Activated naive CD4-positive, alpha-beta T cell treated with anti-CD3 and anti-CD28 coated beads, Interleukin-2, amount 50 U/mL, for 24 hours (primary cell): ENCODE results near the gene FN3K.

ENCODE experiments used
- H3K27ac Mint-ChIP-seq: one replicate; pipeline ENCODE4 v1.8.0; 2021; ENCODE audit warnings: mild to moderate bottlenecking, mixed read lengths
- H3K27me3 Mint-ChIP-seq: one replicate; pipeline ENCODE4 v1.8.0; 2021; ENCODE audit warnings: mixed read lengths
- H3K36me3 Mint-ChIP-seq: one replicate; pipeline ENCODE4 v1.8.0; 2021; ENCODE audit warnings: mixed read lengths
- H3K4me1 Mint-ChIP-seq: one replicate; pipeline ENCODE4 v1.8.0; 2021; ENCODE audit warnings: mixed read lengths
- H3K4me3 Mint-ChIP-seq: one replicate; pipeline ENCODE4 v1.8.0; 2021; ENCODE audit warnings: mild to moderate bottlenecking, mixed read lengths
- H3K9me3 Mint-ChIP-seq: one replicate; pipeline ENCODE4 v1.8.0; 2021; ENCODE audit warnings: mixed read lengths

The FN3K gene

DNA sequence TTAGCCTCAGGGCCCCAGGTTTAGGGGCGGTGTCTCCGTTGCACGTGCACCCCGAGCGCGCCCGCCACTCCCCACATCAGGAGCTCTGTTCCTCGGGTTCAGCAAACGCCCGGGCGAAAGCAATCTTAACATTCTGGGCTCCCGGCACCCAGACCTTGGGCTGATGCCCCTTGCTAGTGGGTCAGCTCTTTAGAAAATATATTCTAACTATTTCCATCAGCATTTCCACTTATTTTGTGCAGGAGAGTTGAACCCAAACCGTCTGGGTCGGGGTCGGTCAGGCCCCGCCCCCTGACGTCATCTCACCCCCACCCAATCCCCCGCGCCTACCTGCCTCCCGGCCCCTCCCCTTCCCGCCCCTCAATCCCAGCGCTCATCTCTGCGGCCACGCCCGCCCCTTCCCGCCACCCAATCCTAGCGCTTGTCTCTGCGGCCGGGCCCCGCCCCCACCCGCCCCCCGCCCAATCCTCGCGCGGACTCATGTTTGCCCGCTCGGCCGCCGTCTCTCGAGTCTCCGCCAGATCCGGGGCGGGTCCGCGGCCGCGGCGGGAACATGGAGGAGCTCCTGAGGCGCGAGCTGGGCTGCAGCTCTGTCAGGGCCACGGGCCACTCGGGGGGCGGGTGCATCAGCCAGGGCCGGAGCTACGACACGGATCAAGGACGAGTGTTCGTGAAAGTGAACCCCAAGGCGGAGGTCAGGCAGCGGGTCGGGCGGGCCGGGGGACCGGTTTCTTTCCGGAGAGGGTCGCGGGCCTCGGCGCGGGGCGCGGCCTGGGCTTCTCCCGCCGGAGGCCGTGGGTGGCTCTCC lies 19.0 kb upstream of the FN3K start, which contains the start of gene FN3KRP:
FN3KRP (plus strand) TSS at position 504 of the 808 bp plus-strand sequence; CDS start at position 554, 50 bp downstream.
- Mint-ChIP-seq H3K9me3 (no peaks in the 10 kb centered on the region), H3K4me3 (peak within 1 kb of the TSS; percentile 95), H3K4me1 (peaks cover 17% of the 10 kb centered on the region), H3K27me3 (no peaks in the 10 kb centered on the region), H3K36me3 (no peaks in the 10 kb centered on the region), H3K27ac (peak within 1 kb of the TSS; percentile 91)

DNA sequence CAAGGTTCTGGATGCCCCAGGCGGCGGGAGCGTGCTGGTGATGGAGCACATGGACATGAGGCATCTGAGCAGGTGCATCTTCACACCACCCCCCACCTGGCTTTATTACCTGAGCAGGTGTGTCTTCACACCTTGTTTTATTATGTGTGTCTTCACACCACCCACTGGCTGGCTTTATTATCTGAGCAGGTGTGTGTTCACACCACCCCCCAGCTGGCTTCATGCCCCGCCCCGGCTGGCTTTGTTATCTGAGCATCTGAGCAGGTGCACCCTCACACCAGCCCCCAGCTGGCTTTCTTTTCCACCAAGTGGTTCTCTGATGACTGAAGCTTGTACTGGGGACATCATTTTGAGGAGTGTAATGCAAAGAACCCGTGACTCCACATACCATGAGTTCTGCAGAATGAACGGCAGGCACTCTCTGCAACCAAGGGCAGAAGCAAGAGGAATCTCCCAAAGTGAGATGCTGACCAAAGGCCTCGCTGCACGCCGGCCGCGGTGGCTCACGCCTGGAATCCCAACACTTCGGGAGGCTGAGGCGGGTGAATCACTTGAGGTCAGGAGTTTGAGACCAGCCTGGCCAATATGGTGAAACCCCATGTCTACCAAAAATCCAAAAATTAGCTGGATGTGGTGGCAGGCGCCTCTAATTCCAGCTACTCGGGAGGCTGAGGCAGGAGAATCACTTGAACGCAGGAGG lies 16.3 kb upstream of the FN3K start:
- Mint-ChIP-seq H3K27ac (no peak overlapping the region), H3K36me3 (peaks cover 5% of the 10 kb centered on the region), H3K27me3 (no peaks in the 10 kb centered on the region), H3K4me1 (peaks cover 17% of the 10 kb centered on the region), H3K9me3 (no peaks in the 10 kb centered on the region), H3K4me3 (peak overlapping the region; percentile 39)

DNA sequence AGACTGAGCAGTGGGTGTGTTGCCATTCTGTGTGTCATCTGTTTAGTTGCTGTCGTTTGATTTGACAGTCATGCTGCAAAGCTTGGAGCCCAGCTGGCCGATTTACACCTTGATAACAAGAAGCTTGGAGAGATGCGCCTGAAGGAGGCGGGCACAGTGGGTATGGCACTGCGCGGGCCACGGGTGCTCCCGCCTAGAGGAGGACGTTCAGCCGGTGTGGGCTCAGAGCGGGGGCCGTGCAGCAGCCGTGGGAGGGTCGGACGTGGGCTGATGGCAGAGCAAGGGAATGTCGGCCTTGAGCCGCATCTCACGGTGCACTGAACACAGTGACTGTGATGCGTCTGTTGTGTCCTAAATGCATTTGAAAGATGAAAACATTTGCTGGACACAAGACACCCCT lies 15.2 kb upstream of the FN3K start:
- Mint-ChIP-seq H3K4me3 (no peak overlapping the region), H3K27ac (no peak overlapping the region), H3K36me3 (peaks cover 5% of the 10 kb centered on the region), H3K4me1 (peaks cover 17% of the 10 kb centered on the region), H3K9me3 (no peaks in the 10 kb centered on the region), H3K27me3 (no peaks in the 10 kb centered on the region)

DNA sequence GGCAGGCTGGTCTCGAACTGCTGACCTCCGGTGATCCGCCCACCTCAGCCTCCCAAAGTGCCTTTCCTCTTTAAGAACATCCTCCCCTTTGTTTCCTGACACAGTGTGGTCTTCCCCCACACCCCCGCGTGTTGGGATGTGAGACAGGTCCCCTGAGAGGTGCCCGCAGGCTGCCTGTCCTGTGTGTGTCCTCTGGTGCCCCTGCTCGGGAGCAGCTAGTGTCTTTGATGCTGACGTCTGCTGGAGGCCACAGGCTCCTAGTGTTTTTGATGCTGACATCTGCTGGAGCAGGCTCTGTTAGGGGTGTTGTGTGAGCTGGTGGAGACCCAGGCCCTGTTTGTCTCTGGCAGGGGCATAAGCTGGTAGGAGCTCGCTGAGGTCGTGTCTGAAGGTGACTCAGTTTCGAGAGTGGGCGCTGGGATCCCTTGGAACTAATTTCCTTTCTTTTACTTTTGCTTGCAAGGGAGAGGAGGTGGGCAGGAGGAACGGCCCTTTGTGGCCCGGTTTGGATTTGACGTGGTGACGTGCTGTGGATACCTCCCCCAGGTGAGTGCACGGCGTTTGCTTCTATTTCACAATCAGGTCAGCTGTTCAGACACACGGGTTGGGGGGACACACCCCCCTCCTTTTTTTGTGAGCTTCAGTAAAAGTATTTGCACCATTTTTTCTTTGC lies 12.9 kb upstream of the FN3K start:
- H3K9me3 Mint-ChIP-seq, result no peaks in the 10 kb centered on the region
- H3K4me1 Mint-ChIP-seq, result peaks cover 12% of the 10 kb centered on the region
- no peaks in the 10 kb centered on the region for H3K27me3 Mint-ChIP-seq
- no peak overlapping the region for H3K4me3 Mint-ChIP-seq
- H3K36me3 Mint-ChIP-seq, result peaks cover 6% of the 10 kb centered on the region
- H3K27ac Mint-ChIP-seq, result no peak overlapping the region

DNA sequence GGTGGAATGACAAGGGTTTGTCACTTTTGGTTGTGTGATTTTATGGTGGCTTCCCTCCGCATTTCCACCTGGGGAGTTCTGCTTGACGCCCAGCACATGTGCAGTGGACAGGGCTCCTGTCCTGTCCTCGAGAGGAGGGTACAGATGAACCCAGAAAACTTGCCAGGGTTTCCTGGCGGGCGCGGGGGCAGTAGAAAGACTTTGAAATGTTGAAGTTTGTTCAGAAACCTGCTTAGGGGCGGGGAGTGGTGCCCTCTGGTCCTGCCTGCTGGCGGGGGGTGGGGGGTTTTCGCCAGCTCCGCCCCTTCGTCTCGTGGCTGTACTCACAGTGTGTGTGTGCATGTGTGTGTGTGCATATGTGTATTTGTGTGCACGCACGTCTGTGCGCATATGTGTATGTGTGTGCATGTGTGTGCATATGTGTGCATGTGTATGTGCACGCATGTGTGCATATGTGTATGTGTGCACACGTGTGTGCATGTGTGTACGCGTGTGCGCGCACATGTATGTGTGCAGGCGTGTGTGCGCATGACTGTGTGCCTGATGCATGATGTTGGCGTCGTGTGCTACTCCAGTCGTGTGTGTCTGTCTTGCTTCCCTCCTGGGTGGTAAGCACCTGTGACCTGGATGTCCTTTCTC lies 12.1 kb upstream of the FN3K start:
- Mint-ChIP-seq H3K9me3 (no peaks in the 10 kb centered on the region), H3K27ac (no peak overlapping the region), H3K4me3 (no peak overlapping the region), H3K27me3 (no peaks in the 10 kb centered on the region), H3K4me1 (peaks cover 4% of the 10 kb centered on the region), H3K36me3 (peaks cover 10% of the 10 kb centered on the region)

DNA sequence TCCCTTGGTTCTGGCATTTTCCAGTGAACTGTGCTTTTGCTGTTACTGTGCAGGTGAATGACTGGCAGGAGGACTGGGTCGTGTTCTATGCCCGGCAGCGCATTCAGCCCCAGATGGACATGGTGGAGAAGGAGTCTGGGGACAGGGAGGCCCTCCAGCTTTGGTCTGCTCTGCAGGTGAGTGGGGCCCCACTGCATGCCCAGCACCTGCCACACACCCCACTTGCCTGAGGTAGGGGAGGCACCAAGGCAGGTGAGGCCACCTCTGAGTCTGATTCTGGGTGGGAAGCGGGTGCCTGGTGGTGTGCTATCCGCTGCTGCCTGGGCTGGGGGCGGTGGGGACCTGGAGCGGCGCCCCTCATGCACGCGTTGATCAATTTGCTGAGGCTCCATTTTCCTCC lies 9.0 kb upstream of the FN3K start:
- H3K4me1 Mint-ChIP-seq, result no peaks in the 10 kb centered on the region
- no peak overlapping the region for H3K27ac Mint-ChIP-seq
- peaks cover 12% of the 10 kb centered on the region for H3K36me3 Mint-ChIP-seq
- no peaks in the 10 kb centered on the region for H3K27me3 Mint-ChIP-seq
- no peaks in the 10 kb centered on the region for H3K9me3 Mint-ChIP-seq
- no peak overlapping the region for H3K4me3 Mint-ChIP-seq

DNA sequence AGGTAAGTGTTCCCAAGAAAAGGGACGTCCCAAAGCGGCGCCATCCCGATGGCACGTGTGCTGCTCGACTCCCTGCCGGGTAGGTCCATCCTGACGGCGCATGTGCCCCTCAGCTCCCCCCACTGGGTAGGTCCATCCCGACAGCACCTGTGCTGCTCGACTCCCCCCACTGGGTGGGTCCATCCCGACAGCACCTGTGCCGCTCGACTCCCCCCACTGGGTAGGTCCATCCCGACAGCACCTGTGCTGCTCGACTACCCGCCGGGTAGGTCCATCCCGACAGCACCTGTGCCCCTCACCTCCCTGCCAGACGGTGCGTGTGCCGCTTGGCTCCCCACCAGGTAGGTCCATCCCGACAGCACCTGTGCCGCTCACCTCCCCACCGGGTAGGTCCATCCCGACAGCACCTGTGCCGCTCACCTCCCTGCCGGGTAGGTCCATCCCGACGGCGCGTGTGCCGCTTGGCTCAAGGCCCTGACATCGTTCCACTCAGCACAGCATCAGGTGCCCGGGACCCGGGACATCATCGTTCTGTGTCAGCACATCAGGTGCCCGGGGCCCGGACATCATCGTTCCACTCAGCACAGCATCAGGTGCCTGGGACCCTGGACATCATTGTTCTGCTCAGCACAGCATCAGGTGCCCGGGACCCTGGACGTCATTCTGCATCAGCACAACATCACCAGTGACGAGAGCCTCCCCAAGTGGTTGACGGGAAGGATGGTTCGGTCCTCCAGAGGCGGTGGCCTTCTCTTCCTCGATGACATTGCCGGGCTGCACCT lies 5.7 kb upstream of the FN3K start:
- Mint-ChIP-seq H3K27me3 (no peaks in the 10 kb centered on the region), H3K36me3 (peaks cover 11% of the 10 kb centered on the region), H3K27ac (no peak overlapping the region), H3K4me3 (no peak overlapping the region), H3K4me1 (peaks cover 6% of the 10 kb centered on the region), H3K9me3 (no peaks in the 10 kb centered on the region)

DNA sequence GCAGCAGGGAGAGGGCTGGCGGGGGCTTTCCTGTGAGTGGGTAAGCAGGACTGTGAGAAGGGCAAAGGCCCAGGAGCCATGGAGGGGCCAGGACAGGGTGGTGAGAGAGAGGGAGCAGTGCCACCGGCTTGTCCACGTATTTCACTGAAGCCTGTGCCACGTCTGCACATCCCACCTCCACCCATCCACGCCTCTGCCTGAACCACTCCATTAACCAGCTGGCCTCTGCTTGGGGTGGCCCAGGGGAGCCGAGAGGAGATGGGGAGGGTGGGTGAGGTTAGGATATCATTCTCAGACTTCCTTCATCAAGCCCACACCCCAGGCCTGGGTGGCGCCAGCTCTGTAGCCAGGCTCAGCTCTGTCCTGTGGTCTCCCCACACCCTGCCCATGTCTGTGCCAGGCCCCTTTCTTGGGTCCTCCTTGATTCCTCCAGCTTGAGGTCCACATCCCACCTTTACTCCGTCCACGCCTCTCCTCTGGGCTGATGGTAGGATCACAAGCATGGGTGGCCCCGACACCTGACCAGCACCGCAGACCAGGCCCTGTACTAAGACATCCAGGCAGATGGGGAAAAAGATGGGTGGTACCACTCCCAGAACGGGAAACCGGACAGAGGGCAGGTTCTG lies 3.2 kb upstream of the FN3K start:
- H3K27me3 Mint-ChIP-seq, result no peaks in the 10 kb centered on the region
- H3K4me1 Mint-ChIP-seq, result peaks cover 11% of the 10 kb centered on the region
- peaks cover 11% of the 10 kb centered on the region for H3K36me3 Mint-ChIP-seq
- no peaks in the 10 kb centered on the region for H3K9me3 Mint-ChIP-seq
- no peak overlapping the region for H3K27ac Mint-ChIP-seq
- H3K4me3 Mint-ChIP-seq, result no peak overlapping the region

DNA sequence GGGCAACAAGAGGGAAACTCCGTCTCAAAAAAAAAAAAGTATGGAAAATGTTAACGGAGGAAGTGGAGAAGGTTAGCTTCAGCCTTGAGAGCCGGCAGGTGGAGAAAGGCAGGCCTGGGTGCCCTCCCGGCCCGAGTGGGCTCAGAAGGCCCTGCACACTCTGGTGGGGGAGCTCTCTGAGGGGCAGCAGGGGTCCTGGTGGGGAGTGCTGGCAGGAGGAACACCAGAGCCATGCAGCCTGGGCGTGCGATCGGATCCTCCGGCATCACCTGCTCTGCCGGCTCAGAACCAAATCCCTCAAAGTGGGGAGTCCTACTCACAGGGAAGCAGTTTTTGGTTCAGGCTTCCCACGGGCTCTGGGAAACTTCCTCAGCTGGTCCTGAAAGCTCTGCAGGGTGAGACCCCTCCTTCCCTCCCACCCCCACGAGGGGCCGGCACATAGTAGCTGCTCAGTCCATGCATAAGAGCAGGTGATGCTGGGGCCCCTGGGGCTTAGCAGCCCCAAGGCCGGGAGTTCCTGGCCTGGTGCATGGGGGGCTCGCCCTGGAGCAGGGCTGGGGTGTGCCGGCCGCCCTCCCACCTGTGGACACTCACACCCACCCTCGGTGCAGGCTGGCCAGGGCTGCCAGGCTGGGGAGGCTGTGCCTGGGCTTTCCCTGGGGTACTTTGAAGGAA lies 1.2 kb downstream of the FN3K start:
- peak overlapping the region; percentile 69 for H3K4me3 Mint-ChIP-seq
- no peak overlapping the region for H3K27ac Mint-ChIP-seq
- no peaks in the 10 kb centered on the region for H3K9me3 Mint-ChIP-seq
- H3K36me3 Mint-ChIP-seq, result peaks cover 19% of the 10 kb centered on the region
- H3K4me1 Mint-ChIP-seq, result peaks cover 11% of the 10 kb centered on the region
- H3K27me3 Mint-ChIP-seq, result no peaks in the 10 kb centered on the region

DNA sequence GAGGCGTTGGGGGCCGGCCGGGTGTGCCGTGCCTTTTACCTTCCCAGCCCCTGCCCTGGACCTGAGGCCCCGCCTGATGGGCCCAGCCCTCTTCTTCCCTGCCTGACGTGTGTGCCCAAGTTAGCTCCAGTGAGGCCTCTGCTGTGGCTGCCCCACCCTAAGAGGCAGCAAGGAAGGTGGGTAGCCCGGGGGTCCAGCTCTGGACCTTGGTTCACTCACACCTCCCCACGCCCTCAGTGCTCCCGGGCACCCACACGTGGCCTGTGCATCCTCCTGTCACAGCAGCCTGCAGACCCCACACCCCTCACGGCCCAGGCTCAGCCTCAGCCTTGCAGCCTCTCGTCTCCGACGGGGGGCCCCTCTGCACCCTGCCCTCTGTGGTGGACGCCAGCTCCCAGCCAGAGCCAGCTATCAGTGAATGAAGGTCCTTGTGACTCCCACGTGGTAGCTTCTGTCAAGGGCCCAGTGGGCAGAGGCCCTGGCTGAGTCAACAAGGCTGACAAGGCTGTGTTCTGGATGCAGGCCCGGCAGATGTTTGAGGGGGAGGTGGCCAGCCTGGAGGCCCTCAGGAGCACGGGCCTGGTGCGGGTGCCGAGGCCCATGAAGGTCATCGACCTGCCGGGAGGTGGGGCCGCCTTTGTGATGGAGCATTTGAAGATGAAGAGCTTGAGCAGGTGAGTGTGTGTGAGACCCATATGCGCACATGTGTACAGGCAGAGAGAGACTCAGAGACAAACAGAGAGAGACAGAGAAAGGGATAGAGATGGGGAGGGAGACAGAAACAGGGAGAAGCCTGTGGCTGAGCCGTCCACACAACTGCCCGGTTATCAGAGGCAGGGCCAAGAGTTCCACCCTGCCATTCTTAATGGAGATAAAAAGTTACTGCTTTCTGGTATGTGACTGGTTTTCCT lies 2.8 kb downstream of the FN3K start:
- Mint-ChIP-seq H3K4me3 (no peak overlapping the region), H3K27ac (no peak overlapping the region), H3K9me3 (no peaks in the 10 kb centered on the region), H3K27me3 (no peaks in the 10 kb centered on the region), H3K36me3 (peaks cover 20% of the 10 kb centered on the region), H3K4me1 (peaks cover 8% of the 10 kb centered on the region)

DNA sequence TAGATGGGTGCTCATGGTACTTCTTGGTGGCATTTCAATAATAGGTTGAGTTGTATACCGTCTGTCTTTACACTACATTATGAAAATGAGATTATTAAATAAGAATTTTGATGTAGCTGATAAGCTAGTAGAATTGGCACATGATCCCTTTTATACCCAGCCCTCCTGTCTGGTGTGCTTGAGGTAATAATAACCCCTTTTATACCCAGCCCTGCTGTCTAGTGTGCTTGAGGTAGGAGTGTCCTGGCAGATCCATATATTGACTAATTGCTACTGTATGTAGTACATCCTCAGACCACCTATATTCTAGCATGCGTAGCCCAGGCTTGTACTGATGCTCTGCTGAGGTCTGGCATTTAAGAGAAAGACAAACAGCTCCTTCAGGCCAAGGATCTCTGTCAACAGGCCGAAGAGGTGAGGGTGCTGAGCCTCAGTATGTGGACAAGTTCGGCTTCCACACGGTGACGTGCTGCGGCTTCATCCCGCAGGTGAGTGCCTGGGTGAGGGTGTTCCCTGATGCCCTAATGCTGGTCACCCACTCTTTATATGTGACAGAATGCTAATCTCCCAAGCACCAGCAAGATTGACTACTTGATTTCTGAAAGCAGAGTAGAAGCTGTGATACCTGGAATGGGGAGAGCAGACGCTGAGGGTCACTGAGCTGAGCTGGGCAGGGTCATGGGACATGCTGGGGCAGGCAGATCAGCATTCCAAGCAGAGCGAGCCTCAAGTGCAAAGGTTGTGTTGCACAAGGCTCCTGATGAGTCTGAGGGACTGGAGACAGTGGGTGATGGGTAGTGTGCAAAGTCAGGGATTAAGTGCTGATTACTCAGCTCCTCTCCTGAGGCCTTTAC lies 5.7 kb downstream of the FN3K start:
- Mint-ChIP-seq H3K4me1 (peaks cover 2% of the 10 kb centered on the region), H3K4me3 (no peak overlapping the region), H3K36me3 (peaks cover 18% of the 10 kb centered on the region), H3K27ac (no peak overlapping the region), H3K27me3 (no peaks in the 10 kb centered on the region), H3K9me3 (no peaks in the 10 kb centered on the region)

DNA sequence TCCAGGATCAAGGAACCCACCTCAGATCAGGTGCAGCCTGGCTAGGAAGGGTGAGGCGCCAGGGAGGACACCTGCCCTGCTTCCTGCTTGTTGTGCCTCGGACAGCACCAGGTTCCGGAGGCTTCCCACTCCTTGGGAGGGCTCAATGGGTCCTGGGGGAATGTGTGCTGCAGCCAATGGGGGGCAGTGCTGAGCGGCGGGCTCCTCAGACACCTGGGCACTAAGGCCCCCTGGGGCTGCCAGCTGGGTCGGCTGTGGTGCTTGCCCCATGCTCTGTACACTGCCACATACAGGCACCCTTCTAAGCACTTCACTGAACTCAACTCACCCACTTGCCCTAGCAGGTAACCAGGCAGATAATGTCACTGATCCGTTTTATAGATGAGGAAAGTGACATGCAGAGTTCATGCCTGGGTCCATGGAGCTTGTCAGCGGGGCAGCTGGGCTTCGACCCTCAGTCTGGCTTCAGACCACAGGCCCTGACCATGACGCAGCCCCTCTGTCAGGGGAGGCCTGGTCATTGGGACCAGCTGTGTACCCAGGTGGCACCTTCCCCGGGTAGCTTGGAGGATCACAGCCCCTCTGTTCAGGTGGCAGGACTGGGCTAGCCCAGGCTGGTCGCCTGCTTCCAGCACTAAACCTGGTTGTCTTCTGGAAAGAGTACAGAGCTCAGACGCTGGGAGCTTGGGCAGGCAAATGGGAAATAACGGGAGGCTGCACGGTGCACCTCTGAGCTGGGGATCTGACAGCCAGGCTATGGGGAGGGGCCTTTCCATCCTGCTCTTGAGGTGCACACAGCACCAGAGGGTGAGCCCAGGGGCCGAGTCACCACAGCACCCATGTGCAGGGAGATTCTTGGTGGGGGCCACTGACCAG lies 8.2 kb downstream of the FN3K start:
- Mint-ChIP-seq H3K4me3 (no peak overlapping the region), H3K4me1 (no peaks in the 10 kb centered on the region), H3K27me3 (no peaks in the 10 kb centered on the region), H3K36me3 (peaks cover 18% of the 10 kb centered on the region), H3K27ac (no peak overlapping the region), H3K9me3 (no peaks in the 10 kb centered on the region)
